Activated CD8-positive, alpha-beta memory T cell treated with anti-CD3 and anti-CD28 coated beads, Interleukin-2, amount 50 U/mL, for 48 hours (primary cell): ENCODE data around the gene BMP3.

ENCODE experiments used
- DNase-seq: peaks from one replicate; pipeline ENCODE4 v3.0.0-alpha.2; 2020

Gene BMP3

DNA sequence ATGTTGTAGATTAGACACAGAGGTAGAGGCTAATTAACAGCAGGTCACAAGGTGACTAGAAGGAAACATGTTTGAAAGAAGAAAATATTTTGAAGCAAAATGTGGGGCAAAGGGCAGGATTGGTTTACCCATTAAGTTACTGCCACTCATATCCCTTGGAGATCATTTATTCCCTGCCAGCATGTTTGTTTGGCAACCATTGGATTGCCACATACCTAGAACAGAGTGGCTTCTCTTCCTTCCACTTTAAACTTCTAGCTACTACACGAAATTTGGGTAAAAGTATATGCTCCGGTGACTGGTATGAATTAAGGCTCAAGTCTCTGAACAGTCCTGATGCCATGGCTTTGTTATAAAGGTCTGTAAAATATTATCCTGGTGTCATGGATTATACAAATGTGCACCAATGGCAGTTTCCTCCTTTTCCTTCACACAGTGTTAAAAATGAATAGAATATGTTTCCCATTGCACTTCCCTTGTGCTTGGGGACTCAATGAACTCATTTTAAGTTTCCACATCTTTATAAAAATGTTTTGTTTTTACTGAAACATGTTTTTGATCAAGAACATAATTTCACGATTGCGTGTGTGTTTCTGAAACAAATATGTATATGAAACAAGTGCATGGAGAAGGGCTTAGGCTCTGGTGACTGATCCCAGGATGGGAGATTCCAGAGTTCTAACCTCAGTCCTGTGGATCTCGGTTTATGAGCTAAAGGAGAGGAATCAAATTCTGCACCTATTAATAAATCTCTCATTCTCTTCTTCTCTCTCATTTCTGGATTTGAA is 12.3 kb downstream of the BMP3 start:
- DNase-seq, result no peak

DNA sequence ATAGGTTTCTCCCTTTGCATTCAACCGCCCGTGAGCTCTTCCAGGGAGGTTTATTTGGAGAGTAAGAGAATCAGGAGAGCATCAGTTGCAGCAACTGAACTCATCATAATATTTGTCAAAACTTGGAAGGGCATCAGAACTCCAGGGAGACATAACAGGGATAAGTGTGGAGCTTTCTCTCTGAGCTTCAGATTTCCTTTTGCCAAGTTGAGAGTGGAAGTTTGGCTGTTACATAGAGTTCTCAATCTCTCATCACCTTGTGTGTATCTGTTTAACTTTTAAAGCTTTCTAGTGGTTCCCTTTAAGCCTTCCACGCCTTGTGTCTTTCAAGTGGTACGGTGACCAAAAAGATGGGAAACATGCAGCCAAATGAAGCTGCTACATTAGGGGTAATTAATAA is 18.8 kb downstream of the BMP3 start:
- no peak for DNase-seq

DNA sequence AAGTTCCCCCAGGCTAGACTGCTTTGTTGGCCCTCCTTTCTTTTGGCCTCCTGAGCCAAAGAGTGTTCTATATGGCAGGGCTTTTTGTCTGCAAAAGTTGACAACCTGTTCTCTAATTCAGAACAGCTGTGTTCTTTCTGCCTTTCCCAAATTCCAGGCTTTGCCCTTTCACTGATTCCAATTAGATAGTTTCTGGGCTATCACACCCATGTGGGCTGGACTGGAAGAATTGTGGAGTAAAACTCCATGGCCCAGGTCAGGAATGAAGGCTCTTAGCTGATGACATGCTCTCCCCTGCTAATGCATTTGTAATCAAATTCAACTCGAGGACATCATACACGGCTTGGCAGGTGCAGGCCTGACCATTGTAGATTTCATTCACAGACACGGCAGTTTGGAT is 19.4 kb downstream of the BMP3 start:
- no peak for DNase-seq

DNA sequence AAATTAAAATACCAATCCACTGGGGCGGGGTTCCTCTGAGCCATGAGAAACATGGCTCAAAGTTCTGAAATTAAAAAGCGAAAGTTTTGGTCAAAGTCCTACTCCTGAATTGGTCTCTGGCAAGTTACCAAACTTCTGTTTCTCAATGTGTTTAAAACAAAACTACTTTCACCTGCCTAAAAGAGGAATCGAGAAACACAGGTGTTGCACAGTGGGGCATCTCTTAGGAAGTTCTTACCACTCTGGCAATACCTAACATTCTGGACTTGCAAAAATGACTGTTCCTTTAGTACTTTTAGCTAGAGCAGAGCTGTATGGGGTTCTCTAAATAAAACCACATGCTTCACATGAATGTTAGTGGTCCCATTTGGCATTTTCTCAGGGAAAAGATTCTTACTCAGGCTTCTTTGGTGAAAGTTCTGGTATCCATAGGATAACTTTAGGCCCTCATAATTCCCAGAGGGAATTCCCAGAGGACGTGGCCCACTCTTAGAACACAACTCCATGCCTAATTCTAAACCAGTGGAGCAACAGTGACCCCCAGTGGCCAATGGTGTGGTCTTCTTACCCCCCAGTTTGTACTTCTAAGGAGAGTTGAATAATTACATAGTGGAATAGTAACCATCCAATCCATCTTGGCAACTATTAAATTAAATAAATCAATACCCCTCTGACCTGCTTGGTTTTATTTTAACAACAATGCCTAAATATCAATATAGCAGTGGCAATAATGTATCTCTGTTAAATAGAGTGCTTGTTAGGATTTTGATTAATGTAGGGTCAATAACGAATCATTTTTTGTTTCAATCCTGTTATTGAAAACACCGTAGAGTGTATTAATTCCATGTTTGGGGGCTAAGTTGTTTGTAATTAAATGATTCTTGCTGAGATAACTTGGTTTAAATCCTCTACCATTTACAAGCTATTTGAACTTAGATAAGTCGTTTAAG is 21.9 kb downstream of the BMP3 start:
- peak; percentile 68 for DNase-seq

DNA sequence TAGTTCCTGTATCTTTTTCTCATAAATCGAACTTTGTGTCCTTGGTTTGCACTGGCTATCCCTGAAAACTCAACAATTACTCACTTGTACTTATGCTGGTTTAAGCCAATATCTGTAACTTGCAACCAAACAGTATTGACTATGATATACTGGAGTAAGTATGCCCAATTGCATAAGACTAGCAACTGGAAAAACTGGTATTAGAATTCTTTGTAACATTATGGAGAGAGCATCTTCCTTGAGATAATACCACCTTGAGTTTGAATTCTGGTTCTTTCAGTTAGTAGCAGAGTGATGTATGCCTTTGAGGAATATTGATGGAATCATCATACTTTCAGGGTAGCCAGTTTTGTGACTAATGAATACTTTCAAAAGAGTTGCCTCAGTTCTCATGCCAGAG is 28.1 kb downstream of the BMP3 start:
- no peak for DNase-seq

DNA sequence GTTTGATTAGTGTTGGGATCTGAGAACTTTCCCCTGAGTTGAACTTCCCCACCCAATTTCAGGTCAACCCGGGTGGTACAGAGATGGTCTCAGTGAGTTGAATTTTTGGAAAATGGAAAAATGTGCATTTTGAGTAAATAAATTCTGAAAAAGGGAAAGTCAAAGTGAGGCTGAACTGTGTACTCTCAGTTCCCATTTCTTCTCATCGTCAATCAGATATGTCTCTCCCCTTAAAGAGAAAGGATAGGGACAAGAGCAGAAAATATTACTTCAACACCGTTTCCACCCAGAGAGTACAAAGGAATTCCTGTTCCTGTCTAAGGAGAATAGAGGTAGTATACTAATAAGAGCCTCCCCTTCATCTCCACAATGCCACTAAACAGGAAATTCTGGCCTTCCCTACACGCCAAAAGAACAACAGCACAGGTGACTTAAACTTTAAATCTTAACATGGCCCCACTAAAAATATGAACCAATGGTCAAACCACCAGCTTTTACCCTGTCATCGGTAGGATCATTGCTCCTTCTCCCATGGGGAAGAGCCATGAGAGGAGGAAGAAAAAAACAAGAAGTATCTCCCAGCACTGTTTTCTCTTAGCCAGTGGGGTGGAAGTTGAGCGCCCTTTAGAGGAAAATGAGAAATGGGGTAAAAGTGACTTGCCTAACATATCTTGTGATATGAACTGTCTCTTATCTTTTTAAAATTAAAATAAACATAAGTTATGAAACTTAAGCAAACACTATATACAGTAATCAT is 30.3 kb downstream of the BMP3 start:
- DNase-seq, result no peak

DNA sequence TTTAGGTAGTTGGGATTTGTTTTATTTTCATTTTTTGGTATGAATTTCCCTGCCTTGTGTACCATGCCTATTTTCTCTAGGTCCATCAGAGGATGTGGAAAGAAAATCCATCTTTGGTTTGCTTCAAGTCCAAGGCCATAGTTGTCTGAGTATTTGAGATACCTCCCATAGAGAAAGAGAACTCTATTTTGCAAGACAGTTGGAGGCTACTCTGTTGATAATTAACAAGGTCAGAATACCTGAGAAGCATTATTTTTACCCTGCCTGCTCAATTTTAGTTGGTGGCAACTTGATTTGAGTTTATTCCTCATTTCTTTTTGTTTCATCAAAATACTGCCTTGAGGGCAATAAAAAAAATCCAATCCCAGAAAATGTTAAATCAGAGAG is 30.8 kb downstream of the BMP3 start:
- DNase-seq, result no peak

DNA sequence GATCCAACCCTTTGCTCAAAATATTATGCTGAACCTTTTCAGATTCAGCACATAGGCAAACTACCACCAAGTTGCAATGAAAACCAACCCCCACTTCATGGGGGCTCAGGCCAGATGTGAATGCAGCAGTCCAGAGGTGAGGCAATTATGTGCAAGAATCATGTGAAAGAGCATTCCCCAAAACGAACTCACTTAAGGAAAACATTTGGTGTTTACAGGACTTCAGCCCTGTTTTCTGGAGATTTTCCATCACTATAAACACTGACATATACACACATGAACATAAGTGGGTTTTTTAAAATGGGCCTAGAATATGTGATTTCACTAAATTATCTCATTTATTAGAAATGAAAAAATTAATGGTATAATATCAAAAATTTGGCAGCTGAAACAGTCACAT is 31.5 kb downstream of the BMP3 start:
- DNase-seq, result no peak

DNA sequence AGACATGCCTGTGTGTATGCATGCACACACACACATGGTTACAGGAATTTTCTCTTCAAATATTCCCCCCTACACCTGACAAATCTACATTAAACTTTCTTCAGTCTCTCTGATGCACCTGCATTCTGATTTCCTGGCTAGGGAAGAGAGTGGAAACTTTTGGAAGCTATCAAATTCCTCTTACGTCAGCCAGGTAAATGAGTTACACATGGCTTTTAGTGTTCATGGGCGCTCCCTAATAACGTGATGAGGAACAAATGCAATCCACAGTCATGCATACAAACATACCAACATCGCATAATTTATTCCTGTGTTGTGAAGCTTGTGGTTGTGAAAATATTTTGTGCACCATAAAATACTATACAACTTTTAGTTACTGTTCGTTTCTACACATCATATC is 34.9 kb downstream of the BMP3 start:
- no peak for DNase-seq

DNA sequence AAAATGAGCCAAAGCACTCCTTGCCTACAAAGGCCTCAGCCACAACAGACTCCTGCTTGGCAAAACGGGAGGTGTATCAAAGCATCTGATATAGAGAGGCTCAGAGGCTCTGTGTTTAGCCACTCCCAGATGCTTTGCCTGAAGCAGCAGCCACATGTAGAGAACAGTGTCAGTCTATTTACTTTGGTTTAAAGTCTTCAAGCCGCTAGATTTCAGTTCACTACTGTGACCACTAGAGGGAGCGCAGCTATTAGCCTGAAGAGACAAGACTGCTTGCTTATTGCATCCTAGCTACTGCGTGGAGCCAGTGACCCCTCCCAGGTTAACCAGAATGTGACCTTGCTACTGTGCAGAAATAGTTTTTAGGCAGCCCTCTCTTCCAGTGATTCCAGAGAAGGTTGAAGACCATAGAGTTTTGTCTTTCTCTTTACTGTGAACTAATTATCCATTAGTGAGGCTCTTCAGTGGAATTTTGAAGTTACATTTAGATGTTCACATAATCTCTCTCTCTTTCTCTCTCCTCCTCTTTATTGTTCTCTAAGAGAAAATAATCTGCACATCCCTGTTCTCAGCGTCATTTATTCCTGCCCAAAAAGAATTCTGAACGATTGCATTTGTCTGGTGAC is 39.3 kb downstream of the BMP3 start:
- DNase-seq, result peak; percentile 58

DNA sequence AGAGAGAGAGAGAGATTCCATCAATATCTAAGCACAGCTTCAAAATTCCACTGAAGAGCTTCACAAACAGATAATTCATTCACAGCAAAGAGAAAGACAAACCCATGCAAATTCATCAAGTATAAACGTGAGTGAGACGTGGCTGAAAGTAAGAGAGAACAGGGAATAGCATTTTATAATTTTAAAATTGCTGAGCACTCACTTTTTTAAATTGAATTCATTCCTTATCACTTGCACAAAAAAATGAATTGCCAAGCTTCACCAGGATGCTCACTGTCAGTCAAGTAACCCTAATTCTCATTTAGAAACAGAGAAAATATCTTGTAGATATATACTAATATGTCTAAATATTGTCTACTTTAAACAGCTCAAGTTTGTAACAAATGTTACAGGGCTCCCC is 40.5 kb downstream of the BMP3 start:
- DNase-seq, result no peak

DNA sequence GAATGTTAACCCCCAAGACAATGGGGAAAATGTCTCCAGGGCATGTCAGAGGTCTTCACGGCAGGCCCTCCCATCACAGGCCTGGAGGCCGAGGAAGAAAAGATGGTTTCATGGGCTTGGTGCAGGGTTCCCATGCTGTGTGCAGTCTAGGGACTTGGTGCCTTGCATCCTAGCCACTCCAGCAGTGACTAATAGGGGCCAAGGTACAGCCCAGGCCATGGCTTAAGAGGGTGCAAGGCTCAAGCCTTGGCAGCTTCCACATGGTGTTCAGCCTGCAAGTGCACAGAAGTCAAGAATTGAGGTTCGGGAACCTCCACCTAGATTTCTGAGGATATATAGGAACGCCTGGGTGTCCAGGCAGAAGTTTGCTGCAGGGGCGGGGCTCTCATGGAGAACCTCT is 50.6 kb downstream of the BMP3 start:
- no peak for DNase-seq

DNA sequence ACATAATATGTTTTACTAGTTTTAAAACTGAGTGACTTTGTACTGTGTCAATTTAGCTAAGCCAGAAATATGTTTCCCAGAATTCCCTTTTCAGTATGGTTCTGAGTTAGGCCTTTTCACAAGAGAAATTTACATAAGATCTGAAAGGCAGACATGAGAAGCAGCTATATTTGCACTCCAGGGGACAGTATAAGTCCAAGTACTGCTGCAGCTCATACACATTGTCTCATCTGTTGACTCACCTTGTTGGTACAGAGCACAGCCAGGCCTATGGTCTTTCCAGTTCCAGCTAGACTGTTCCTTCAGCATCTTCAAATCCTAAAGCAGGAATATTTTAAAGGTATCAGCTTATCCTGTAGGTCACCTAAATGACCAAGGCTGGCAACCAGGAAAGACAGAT is 53.5 kb downstream of the BMP3 start:
- no peak for DNase-seq

DNA sequence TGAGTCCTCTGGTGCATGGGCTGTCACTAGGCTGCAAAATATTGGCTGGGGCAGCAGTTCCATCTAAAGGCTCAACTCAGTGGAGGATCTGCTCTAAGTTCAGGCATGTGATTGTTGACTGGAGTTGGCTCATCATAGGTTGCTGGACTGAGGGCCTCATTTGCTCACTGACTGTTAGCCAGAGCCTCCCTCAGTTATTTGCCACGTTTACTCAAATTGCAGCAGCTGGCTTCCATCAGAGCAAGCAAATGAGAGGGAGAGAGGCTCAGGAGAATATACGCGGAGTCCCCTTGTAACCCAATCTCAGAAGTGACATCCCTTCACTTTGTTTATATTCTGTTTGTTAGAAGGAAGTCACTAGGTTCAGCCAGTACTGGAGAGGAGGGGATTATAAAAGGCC is 54.1 kb downstream of the BMP3 start:
- DNase-seq, result no peak

DNA sequence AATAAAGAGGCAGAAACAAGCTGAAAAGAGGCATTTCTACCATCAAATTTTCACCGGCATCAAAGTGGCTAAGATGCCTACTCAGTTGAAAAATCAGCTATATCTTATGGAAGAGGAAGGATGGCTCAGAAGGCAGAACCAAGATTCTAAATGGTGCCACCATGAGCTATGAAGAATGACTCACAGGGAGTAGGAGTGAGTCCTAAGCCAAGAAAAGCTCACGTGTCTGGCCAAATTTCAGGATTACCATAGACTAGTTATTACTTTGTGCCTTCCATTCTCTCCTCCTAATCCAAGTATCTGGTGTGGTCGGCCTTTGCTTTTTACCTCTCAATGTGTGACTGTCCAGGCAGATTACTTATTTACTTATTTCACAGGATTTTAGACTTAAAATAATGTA is 54.8 kb downstream of the BMP3 start:
- DNase-seq, result no peak

DNA sequence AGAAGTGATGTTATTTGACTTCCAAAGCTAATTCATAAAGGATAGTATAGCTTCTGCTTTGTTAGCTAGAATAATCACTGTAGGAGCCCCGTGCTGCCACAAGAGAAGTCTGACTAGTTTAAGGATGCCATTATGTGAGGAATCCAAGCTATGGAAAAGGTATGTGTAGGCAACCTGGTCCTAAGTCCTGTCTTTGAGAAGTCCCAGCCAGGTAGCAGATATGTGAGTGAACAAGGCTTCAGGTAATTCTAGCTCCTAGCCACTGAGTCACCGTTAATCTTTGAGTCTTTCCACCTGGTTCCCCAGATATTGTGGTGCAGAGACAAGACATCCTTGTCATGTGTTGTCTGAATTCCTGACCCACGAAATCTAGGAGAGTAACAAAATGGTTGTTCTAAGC is 55.5 kb downstream of the BMP3 start:
- no peak for DNase-seq

DNA sequence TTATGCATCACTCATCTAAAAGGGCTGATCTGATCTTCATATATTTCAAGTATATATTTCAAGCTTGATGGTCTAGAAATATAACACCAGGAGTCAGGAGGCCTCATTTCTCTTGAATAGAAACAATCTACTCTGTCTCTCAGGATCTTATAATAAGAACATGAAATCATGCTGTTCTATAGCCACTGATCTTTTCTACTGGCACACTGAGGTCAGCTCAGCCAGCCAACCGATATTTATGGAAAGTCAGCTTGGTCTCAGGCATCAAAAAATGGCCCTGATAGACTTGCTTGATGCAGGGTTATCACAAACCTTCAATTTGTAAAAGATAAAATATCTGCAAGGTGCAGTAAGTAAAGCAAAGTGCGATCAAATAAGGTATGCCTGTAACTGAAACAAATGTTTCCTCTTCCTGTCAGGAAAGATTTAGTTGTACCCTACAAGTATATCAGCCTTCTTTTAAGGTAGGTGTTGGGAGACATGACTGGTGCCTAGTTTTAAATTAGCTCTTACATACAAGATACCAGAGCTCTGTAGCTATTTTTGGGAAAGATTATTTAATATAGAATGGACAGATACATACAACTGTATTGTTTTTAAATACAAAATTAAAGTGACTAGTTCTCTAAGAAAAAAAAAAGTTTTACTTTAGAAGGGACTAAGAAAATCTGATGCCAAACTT is 63.4 kb downstream of the BMP3 start:
- DNase-seq, result no peak

DNA sequence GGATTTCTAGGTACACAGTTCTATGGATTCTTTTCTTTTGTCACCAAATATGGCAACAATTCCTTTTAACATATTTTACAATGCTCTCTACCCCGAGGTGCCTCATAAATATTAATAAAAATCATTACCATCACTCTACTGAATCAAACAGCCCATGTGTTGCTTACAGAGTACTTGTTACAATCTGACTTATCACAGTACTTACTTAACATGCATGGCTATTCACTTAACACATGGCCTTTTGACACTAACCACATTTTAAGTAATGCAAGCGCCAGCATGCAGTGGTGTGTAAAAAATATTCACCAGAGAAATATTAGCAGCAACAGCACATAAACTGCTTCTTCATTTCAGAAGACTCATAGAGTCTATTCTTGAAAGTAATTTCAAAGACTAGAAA is 64.9 kb downstream of the BMP3 start:
- DNase-seq, result no peak

DNA sequence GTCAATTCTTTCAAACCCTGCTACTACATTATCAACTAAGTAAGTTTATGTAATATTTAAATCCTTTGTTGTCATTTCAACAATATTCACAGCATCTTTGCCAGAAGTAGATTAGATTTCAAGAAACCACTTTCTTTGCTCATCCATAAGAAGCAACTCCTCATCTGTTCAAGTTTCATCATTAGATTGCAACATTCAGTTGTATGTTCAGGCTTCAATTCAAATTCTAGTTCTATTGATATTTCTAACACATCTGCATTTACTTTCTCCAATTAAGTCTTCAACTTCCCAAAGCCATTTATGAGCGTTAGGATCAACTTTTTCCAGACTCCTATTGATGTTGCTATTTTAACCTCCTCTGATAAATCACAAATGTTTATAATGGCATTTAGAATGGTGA is 66.1 kb downstream of the BMP3 start:
- no peak for DNase-seq

DNA sequence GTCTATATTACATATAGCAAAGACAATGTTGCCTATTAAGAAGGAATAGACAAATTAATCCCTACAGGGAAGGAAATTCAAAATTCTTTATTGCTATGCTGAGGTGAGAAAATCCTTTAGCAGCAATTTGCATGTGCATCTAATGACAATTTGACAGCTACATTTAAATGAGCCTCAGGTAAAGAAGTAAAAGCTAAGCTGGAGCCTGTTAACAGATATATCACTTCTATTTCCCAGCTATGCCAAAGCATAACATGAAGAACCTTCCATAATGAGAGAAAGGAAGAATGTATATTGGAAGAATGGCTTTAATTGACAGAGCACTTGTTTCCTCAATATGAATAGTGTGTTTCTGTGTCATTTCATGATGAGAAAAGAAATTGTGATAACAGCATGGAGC is 71.6 kb downstream of the BMP3 start:
- DNase-seq, result no peak

DNA sequence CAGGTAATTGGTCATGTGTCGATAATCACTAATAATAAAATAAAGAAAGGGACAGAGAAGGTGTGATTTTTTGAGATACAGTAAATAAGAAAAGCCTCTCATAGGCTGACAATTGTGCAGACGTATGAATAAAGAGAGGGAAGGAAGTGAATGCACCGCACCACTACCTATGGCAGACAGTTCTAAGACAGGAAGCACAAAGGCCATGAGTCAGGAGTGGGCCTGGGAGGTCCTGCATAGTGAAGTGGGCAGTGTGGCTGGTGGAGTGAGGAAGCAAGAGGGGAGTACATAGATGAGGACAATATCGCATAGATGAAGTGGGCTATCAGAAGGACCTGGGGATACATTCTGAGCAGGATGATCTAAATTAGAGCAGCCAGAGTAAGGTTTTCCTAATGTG is 75.6 kb downstream of the BMP3 start:
- no peak for DNase-seq
